Ecto neural progenitor cell (in vitro differentiated cells): ENCODE data around the gene SLC22A3.
"Not testable (repeated sequence)": the region's sequence is repeated elsewhere in the genome, so short reads cannot be mapped to it uniquely, and the experiment has no call there.

ENCODE experiments used
- DNase-seq: peaks from one replicate; pipeline ENCODE4 v3.0.0-alpha.2; 2018; ENCODE audit warnings: low spot score

The SLC22A3 gene

GRCh38 chr6:160447350-160447749 lies 99.2 kb downstream of the SLC22A3 start:
- DNase-seq = no peak

- not testable (repeated sequence) for DNase-seq
These were observed 101.6 kb downstream of the SLC22A3 start for GRCh38 chr6:160449787-160450186.

GRCh38 chr6:160450849-160451248 lies 102.7 kb downstream of the SLC22A3 start:
- DNase-seq = no peak

GRCh38 chr6:160454303-160454702 lies 106.1 kb downstream of the SLC22A3 start:
- DNase-seq = no peak

GRCh38 chr6:160455081-160455480 lies 106.9 kb downstream of the SLC22A3 start:
- no peak for DNase-seq

GRCh38 chr6:160455541-160456213 lies 107.5 kb downstream of the SLC22A3 start:
- peak; percentile 82 for DNase-seq

- DNase-seq = no peak
These were observed 108.0 kb downstream of the SLC22A3 start for GRCh38 chr6:160456214-160456546.

GRCh38 chr6:160457823-160458222 lies 109.6 kb downstream of the SLC22A3 start:
- no peak for DNase-seq

GRCh38 chr6:160461641-160462040 lies 113.5 kb downstream of the SLC22A3 start:
- no peak for DNase-seq

- no peak for DNase-seq
These were observed 113.9 kb downstream of the SLC22A3 start for GRCh38 chr6:160462116-160462515.

GRCh38 chr6:160462551-160463109 lies 114.5 kb downstream of the SLC22A3 start:
- no peak for DNase-seq

- DNase-seq = no peak
These were observed 116.6 kb downstream of the SLC22A3 start for GRCh38 chr6:160464744-160465143.

GRCh38 chr6:160467261-160467871 lies 119.2 kb downstream of the SLC22A3 start:
- DNase-seq = not testable (repeated sequence)

- DNase-seq = no peak
These were observed 121.0 kb downstream of the SLC22A3 start for GRCh38 chr6:160469153-160469552.

- DNase-seq = not testable (repeated sequence)
These were observed 127.9 kb downstream of the SLC22A3 start for GRCh38 chr6:160476056-160476455.

- DNase-seq = not testable (repeated sequence)
These were observed 128.9 kb downstream of the SLC22A3 start for GRCh38 chr6:160477072-160477471.

GRCh38 chr6:160477901-160478300 lies 129.7 kb downstream of the SLC22A3 start:
- no peak for DNase-seq

GRCh38 chr6:160487116-160487515 lies 138.9 kb downstream of the SLC22A3 start:
- no peak for DNase-seq

GRCh38 chr6:160489091-160489490 lies 140.9 kb downstream of the SLC22A3 start:
- DNase-seq = no peak

GRCh38 chr6:160494576-160494975 lies 146.4 kb downstream of the SLC22A3 start:
- no peak for DNase-seq

- DNase-seq = no peak
These were observed 152.5 kb downstream of the SLC22A3 start for GRCh38 chr6:160500639-160501038.
